SK-N-SH (cell line): ENCODE measurements around the gene SEC14L1. TPM values are rescaled to one million over a fixed set of nuclear protein-coding genes. Genes with fewer than 3 reads are reported as not detected.
A peak's percentile ranks its signal among the peaks of the same experiment; 100 is the strongest.

Source experiments
- CTCF ChIA-PET: fragments of 300-600, 350-600 bp; formaldehyde crosslinking; extraction: SDS; loops from one replicate; lab custom pipeline; 2021; lab: Yijun Ruan, JAX
- POLR2A ChIA-PET: fragments of 350-600 bp; sonication (Branson Sonifier 250); formaldehyde crosslinking; extraction: SDS; loops from one replicate; lab custom pipeline; 2020; ENCODE audit warnings: antibody characterized with exemption, inconsistent platforms; lab: Yijun Ruan, JAX
- DNase-seq: peaks from one replicate; pipeline ENCODE4 v3.0.0; 2012
- H2AFZ ChIP-seq: fragments of 200-600 bp; sonication (generic); 2 replicates; pipeline ENCODE4 v1.8.1; 2016; ENCODE audit warnings: antibody characterized with exemption, mild to moderate bottlenecking, low read depth
- H3F3A ChIP-seq: fragments of 200-600 bp; sonication (generic); replicated peaks from 2 replicates; pipeline ENCODE3; 2016; ENCODE audit warnings: antibody characterized with exemption, mild to moderate bottlenecking; ENCODE audit not compliant: insufficient read depth
- H3K27ac ChIP-seq, 2 experiments: fragments of 200-500 bp in 1 of 2; fragments of 200-600 bp in 1 of 2; sonication (Bioruptor generic) in 1 of 2; sonication (generic), shearing (Covaris generic) in 1 of 2; 2 replicates each; pipeline versions ENCODE4 v1.5.1 to v1.6.1; 2014 to 2016; ENCODE audit warnings: low read depth in 2 of 2, inconsistent platforms in 1 of 2, low read length in 1 of 2, mild to moderate bottlenecking in 1 of 2, mixed read lengths in 1 of 2
- H3K27me3 ChIP-seq: fragments of 200-600 bp; sonication (generic), shearing (Covaris generic); 2 replicates; pipeline ENCODE4 v1.6.1; 2016; ENCODE audit warnings: mixed run types; ENCODE audit not compliant: insufficient read depth
- H3K36me3 ChIP-seq, 2 experiments: fragments of 200-500 bp in 1 of 2; fragments of 200-600 bp in 1 of 2; sonication (Bioruptor generic) in 1 of 2; sonication (generic) in 1 of 2; replicated peaks in 1 of 2; 2 replicates each; pipeline versions ENCODE3 to v1.5.1; 2014 to 2016; ENCODE audit warnings: low read length in 1 of 2, mild to moderate bottlenecking in 1 of 2; ENCODE audit not compliant: insufficient read depth in 2 of 2, control insufficient read depth in 1 of 2
- H3K4me1 ChIP-seq, 2 experiments: fragments of 200-500 bp in 1 of 2; fragments of 200-600 bp in 1 of 2; sonication (Bioruptor generic) in 1 of 2; sonication (generic), shearing (Covaris generic) in 1 of 2; 2 replicates each; pipeline versions ENCODE4 v1.5.1 to v1.6.1; 2014 to 2016; ENCODE audit warnings: low read depth in 1 of 2, low read length in 1 of 2, mixed run types in 1 of 2; ENCODE audit not compliant: insufficient read depth in 2 of 2, control insufficient read depth in 1 of 2
- H3K4me2 ChIP-seq: fragments of 200-600 bp; sonication (generic), shearing (Covaris generic); 2 replicates; pipeline ENCODE4 v1.6.1; 2017; ENCODE audit warnings: mixed run types
- H3K4me3 ChIP-seq, 2 experiments: fragments of 200-500 bp in 1 of 2; fragments of 200-600 bp in 1 of 2; sonication (Bioruptor generic) in 1 of 2; sonication (generic), shearing (Covaris generic) in 1 of 2; 2 replicates each; pipeline versions ENCODE4 v1.5.1 to v1.8.1; 2014 to 2016; ENCODE audit warnings: low read depth in 2 of 2, inconsistent platforms in 1 of 2, low read length in 1 of 2, mild to moderate bottlenecking in 1 of 2, mixed read lengths in 1 of 2, moderate library complexity in 1 of 2
- H3K79me2 ChIP-seq: fragments of 200-600 bp; sonication (generic); 2 replicates; pipeline ENCODE4 v1.8.1; 2017; ENCODE audit warnings: mild to moderate bottlenecking; ENCODE audit not compliant: insufficient read depth
- H3K9ac ChIP-seq: fragments of 200-600 bp; sonication (generic); 2 replicates; pipeline ENCODE4 v1.6.1; 2017; ENCODE audit warnings: mixed run types
- H3K9me2 ChIP-seq: fragments of 200-600 bp; sonication (generic); 2 replicates; pipeline ENCODE4 v1.6.1; 2017; ENCODE audit warnings: mixed run types
- H3K9me3 ChIP-seq: fragments of 200-600 bp; sonication (generic); 2 replicates; pipeline ENCODE4 v1.6.1; 2017; ENCODE audit warnings: mixed run types, mild to moderate bottlenecking, moderate library complexity
- H4K20me1 ChIP-seq: fragments of 200-600 bp; sonication (generic); 2 replicates; pipeline ENCODE4 v1.6.1; 2017; ENCODE audit warnings: mild to moderate bottlenecking, mixed run types; ENCODE audit not compliant: insufficient read depth
- CHD2 ChIP-seq: fragments of 150-350 bp; IDR thresholded peaks from 2 replicates; pipeline ENCODE4 v1.6.1; 2018; ENCODE audit warnings: low read length; ENCODE audit not compliant: partially characterized antibody
- CTCF ChIP-seq: fragments of 200-600 bp; sonication (generic); IDR thresholded peaks from 2 replicates; pipeline ENCODE4 v1.6.1; 2017; ENCODE audit warnings: antibody characterized with exemption, mild to moderate bottlenecking, moderate library complexity
- ELF1 ChIP-seq: IDR thresholded peaks from 2 replicates; pipeline ENCODE4 v1.4.0; 2012
- FOXJ3 ChIP-seq: sonication (generic); formaldehyde crosslinking; IDR thresholded peaks from 2 replicates; pipeline ENCODE4 v1.5.1; 2020; ENCODE audit warnings: mild to moderate bottlenecking, missing genetic modification reagents
- GABPA ChIP-seq: IDR thresholded peaks from 2 replicates; pipeline ENCODE4 v1.4.0; 2012; ENCODE audit warnings: low read depth, mild to moderate bottlenecking
- JUND ChIP-seq: IDR thresholded peaks from 2 replicates; pipeline ENCODE4 v1.4.0; 2012
- MAX ChIP-seq: IDR thresholded peaks from 2 replicates; pipeline ENCODE4 v1.4.0; 2012; ENCODE audit warnings: low read depth
- MEF2A ChIP-seq: IDR thresholded peaks from 2 replicates; pipeline ENCODE4 v1.4.0; 2012; ENCODE audit warnings: low read depth, borderline replicate concordance
- NFIC ChIP-seq: IDR thresholded peaks from 2 replicates; pipeline ENCODE4 v1.4.0; 2012; ENCODE audit warnings: borderline replicate concordance
- NRF1 ChIP-seq: IDR thresholded peaks from 2 replicates; pipeline ENCODE4 v1.6.1; 2012; ENCODE audit warnings: low read depth, mild to moderate bottlenecking, low read length
- PBX3 ChIP-seq: IDR thresholded peaks from 2 replicates; pipeline ENCODE4; 2012
- RFX5 ChIP-seq: IDR thresholded peaks from 2 replicates; pipeline ENCODE4 v1.6.1; 2012; ENCODE audit warnings: mild to moderate bottlenecking, improper control_type of control experiment, low read length
- USF1 ChIP-seq: IDR thresholded peaks from 2 replicates; pipeline ENCODE4 v1.4.0; 2012; ENCODE audit warnings: low read depth, borderline replicate concordance
- YY1 ChIP-seq: IDR thresholded peaks from 2 replicates; pipeline ENCODE4 v1.4.0; 2012; ENCODE audit warnings: low read depth, mild to moderate bottlenecking
- WGBS: methylation state at CpG from one replicate; pipeline ENCODE4 v1.1.6; 2017; ENCODE audit warnings: low lambda C conversion rate; 5-methylcytosine and 5-hydroxymethylcytosine counted together
- polyA plus RNA-seq, 3 experiments: library from polyadenylated mRNA; depleted of rRNA; stranded (reverse); fragments of >200 nt; gene quantifications; 2 replicates each; pipeline ENCODE4 v1.2.3, GENCODE V29; 2012

The SEC14L1 gene
- polyA plus RNA-seq, 1 of the 3 experiments (the other 2 are of a cell fraction): 62.4 TPM

- Histone ChIP-seq H3K36me3 (peaks cover 11 to 39% of the 10 kb centered on the region in 2 experiments), H3K9me3 (peaks cover 26% of the 10 kb centered on the region; the same call in 1 of the 2 replicates), H3K4me1 (peaks cover 20 to 28% of the 10 kb centered on the region in 2 experiments; a peak in 3 of 4 replicates), H4K20me1 (peaks cover 48% of the 10 kb centered on the region), H3K4me3 (no peak overlapping the region), H3K27me3 (no peaks in the 10 kb centered on the region), H2AFZ (no peak overlapping the region), H3K4me2 (no peak overlapping the region; the same call in 1 of the 2 replicates), H3K9ac (no peak overlapping the region), H3K79me2 (peaks cover 99% of the 10 kb centered on the region), H3F3A (peaks cover 25% of the 10 kb centered on the region), H3K9me2 (no peaks in the 10 kb centered on the region), H3K27ac (peak overlapping the region in 1 of 2 experiments; percentile 54; a peak in 1 of 4 replicates)
- no peak for DNase-seq
- WGBS: 97% methylated on average over 17 of the region's 17 CpGs
- ChIA-PET POLR2A (no interaction called here), CTCF (interaction anchor here (1.0 to 1.8 kb wide), 3 partner anchors 51 to 296 kb away, joined by 3 to 6 read pairs (median 5); partner anchors contain the start of gene MGAT5B)
- no peak for TF ChIP-seq CHD2
- no peak for TF ChIP-seq MAX
- no peak for TF ChIP-seq JUND
- TF ChIP-seq PBX3: no peak
- TF ChIP-seq NRF1: no peak
- no peak for TF ChIP-seq GABPA
- no peak for TF ChIP-seq RFX5
- no peak for TF ChIP-seq ELF1
- TF ChIP-seq FOXJ3: no peak
- no peak for TF ChIP-seq CTCF
- no peak for TF ChIP-seq YY1
- no peak for TF ChIP-seq NFIC
- TF ChIP-seq MEF2A: no peak
- TF ChIP-seq USF1: no peak
These were observed 22.9 kb downstream of the SEC14L1 start for GRCh38 chr17:77163511-77164280.
